Fibroblast of the conjunctiva (primary cell): ENCODE data around the gene MAG.

Experiments used
- DNase-seq: peaks from one replicate; pipeline ENCODE4 v3.0.0-alpha.2; 2010; ENCODE audit warnings: low read depth

MAG gene

GRCh38 chr19:35265126-35265899 lies 26.6 kb upstream of the MAG start:
- no peak for DNase-seq

GRCh38 chr19:35265900-35266519 lies 26.0 kb upstream of the MAG start:
- no peak for DNase-seq

GRCh38 chr19:35266520-35267352 lies 25.2 kb upstream of the MAG start:
- no peak for DNase-seq

- no peak for DNase-seq
Observed at GRCh38 chr19:35267353-35267817, 24.6 kb upstream of the MAG start.

GRCh38 chr19:35267818-35268535 lies 24.0 kb upstream of the MAG start:
- peak; percentile 30 for DNase-seq

GRCh38 chr19:35268536-35269437 lies 23.2 kb upstream of the MAG start, which contains the start of gene USF2:
Gene USF2, plus strand, starts transcription at chr19:35268962. Its CDS starts 140 bp downstream, at chr19:35269102.
- DNase-seq = peak; percentile 35

- DNase-seq = peak; percentile 60
Observed at GRCh38 chr19:35269438-35270117, 22.4 kb upstream of the MAG start.

- DNase-seq = no peak
Observed at GRCh38 chr19:35270381-35270811, 21.6 kb upstream of the MAG start.

- DNase-seq = no peak
Observed at GRCh38 chr19:35271546-35271945, 20.4 kb upstream of the MAG start.

GRCh38 chr19:35272122-35272719 lies 19.7 kb upstream of the MAG start:
- DNase-seq = no peak

- no peak for DNase-seq
Observed at GRCh38 chr19:35272954-35273649, 18.9 kb upstream of the MAG start.

- no peak for DNase-seq
Observed at GRCh38 chr19:35273686-35274259, 18.2 kb upstream of the MAG start.

- no peak for DNase-seq
Observed at GRCh38 chr19:35274323-35274722, 17.6 kb upstream of the MAG start.

GRCh38 chr19:35276706-35277281 lies 15.2 kb upstream of the MAG start:
- no peak for DNase-seq

- DNase-seq = no peak
Observed at GRCh38 chr19:35278578-35279284, 13.2 kb upstream of the MAG start.

GRCh38 chr19:35279374-35279773 lies 12.6 kb upstream of the MAG start:
- no peak for DNase-seq

GRCh38 chr19:35279985-35280821 lies 11.8 kb upstream of the MAG start:
- no peak for DNase-seq
